Measurements from ENCODE around the gene IFI27L1. TPM values are rescaled to one million over a fixed set of nuclear protein-coding genes. Genes with fewer than 3 reads are reported as not detected.

Gene IFI27L1
- total RNA-seq, result 18.9 TPM

DNA sequence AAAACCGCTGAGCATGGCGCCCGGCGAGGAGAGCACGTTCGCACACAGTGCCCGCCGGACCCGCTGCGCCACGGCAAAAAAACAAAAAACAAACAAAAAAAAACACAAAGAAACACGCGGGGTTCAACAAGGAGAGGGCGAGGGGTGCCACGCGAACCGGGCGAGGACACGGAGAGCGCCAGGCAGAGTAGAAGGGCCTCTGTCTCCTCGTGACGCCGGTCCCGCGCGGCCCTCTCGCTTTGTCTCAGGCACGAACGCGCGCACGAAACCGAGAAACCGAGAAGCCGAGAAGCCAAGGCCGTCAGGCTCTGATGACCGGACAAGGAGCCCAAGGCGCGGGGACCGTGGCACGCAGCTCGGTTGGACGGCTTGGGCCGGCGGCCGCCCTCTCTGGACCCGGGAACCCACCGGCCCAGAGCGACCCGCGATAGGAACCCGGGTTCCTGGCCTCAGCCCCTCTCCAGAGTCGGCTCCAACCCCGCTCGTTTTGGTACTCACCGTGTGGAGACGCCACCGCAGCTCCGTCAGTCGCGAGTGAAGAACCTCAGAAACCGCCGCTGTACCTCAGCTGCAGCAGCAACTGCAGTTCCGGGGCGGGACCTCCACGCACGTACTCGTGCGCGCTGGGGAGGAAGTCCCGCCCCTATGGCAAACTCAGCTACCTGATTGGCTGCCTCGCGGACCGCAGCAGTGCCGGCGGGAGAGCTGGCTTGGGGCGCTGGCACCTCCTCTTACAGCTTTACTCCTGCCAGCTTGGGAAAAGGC, at the start of gene IFI27L1, which contains the start of gene DDX24:
Gene IFI27L1 (plus strand): TSS at position 690 of the 765 bp plus-strand sequence. CDS start 15,628 bp downstream, outside the sequence.
Gene DDX24 (minus strand): TSS at position 582 of the 765 bp plus-strand sequence. CDS start 1,460 bp downstream, outside the sequence.
- Histone ChIP-seq H3K4me1 (peaks cover 51% of the 10 kb centered on the region), H3K4me3 (peak within 1 kb of the TSS; percentile 88 to 94), H3K36me3 (peaks cover 5 to 14% of the 10 kb centered on the region in 2 donors), H3K9me3 (no peaks in the 10 kb centered on the region), H3K27ac (peak within 1 kb of the TSS; percentile 94), H3K27me3 (no peaks in the 10 kb centered on the region)
- peak in 1 of 2 donors; percentile 97 for DNase-seq (ENCODE audit: extremely low spot score in 2 of 2)
- TF ChIP-seq, protein P1, sequence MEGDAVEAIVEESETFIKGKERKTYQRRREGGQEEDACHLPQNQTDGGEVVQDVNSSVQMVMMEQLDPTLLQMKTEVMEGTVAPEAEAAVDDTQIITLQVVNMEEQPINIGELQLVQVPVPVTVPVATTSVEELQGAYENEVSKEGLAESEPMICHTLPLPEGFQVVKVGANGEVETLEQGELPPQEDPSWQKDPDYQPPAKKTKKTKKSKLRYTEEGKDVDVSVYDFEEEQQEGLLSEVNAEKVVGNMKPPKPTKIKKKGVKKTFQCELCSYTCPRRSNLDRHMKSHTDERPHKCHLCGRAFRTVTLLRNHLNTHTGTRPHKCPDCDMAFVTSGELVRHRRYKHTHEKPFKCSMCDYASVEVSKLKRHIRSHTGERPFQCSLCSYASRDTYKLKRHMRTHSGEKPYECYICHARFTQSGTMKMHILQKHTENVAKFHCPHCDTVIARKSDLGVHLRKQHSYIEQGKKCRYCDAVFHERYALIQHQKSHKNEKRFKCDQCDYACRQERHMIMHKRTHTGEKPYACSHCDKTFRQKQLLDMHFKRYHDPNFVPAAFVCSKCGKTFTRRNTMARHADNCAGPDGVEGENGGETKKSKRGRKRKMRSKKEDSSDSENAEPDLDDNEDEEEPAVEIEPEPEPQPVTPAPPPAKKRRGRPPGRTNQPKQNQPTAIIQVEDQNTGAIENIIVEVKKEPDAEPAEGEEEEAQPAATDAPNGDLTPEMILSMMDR (IDR thresholded peaks at IDR 0.05), result peak in 1 of 3 experiments; percentile 22
- TF ChIP-seq POLR2A (IDR thresholded peaks at IDR 0.05) (peak in 1 of 2 donors; percentile 96), POLR2AphosphoS5 (IDR thresholded peaks at IDR 0.05; ENCODE audit: insufficient read depth in 1 of 2, low read depth in 1 of 2) (peak; percentile 92 to 99)
- intact Hi-C loops (cut with DNase I), result no loop called here

- H3K36me3 ChIP-seq, result no peaks in the 10 kb centered on the region
- H3K9me3 ChIP-seq, result no peaks in the 10 kb centered on the region
- H3K4me1 ChIP-seq, result peaks cover 5% of the 10 kb centered on the region
- intact Hi-C loops (cut with DNase I), result no loop called here
- H3K27ac ChIP-seq, result no peak overlapping the region
- no peaks in the 10 kb centered on the region for H3K27me3 ChIP-seq
- no peak for TF ChIP-seq POLR2A (IDR thresholded peaks at IDR 0.05)
- TF ChIP-seq, protein P1 (IDR thresholded peaks at IDR 0.05), result no peak
- no peak for TF ChIP-seq POLR2AphosphoS5 (IDR thresholded peaks at IDR 0.05; ENCODE audit: insufficient read depth in 1 of 2, low read depth in 1 of 2)
- no peak overlapping the region for H3K4me3 ChIP-seq
- DNase-seq (ENCODE audit: extremely low spot score in 2 of 2), result no peak
These were observed 49.2 kb upstream of the IFI27L1 start for GRCh38 chr14:94031883-94032279.

GRCh38 chr14:94034886-94035285, 46.2 kb upstream of the IFI27L1 start:
- no peak overlapping the region for H3K4me3 ChIP-seq
- TF ChIP-seq, protein P1 (IDR thresholded peaks at IDR 0.05), result no peak
- TF ChIP-seq POLR2AphosphoS5 (IDR thresholded peaks at IDR 0.05; ENCODE audit: insufficient read depth in 1 of 2, low read depth in 1 of 2) (no peak), POLR2A (IDR thresholded peaks at IDR 0.05) (no peak)
- H3K27me3 ChIP-seq, result no peaks in the 10 kb centered on the region
- intact Hi-C loops (cut with DNase I), result no loop called here
- no peaks in the 10 kb centered on the region for H3K36me3 ChIP-seq
- no peak overlapping the region for H3K27ac ChIP-seq
- no peaks in the 10 kb centered on the region for H3K9me3 ChIP-seq
- DNase-seq (ENCODE audit: extremely low spot score in 2 of 2), result no peak
- no peaks in the 10 kb centered on the region for H3K4me1 ChIP-seq

GRCh38 chr14:94036313-94037167, 44.6 kb upstream of the IFI27L1 start:
- Histone ChIP-seq H3K27me3 (no peaks in the 10 kb centered on the region), H3K9me3 (no peaks in the 10 kb centered on the region), H3K27ac (no peak overlapping the region), H3K4me3 (no peak overlapping the region), H3K36me3 (no peaks in the 10 kb centered on the region), H3K4me1 (no peaks in the 10 kb centered on the region)
- TF ChIP-seq POLR2A (IDR thresholded peaks at IDR 0.05) (no peak), POLR2AphosphoS5 (IDR thresholded peaks at IDR 0.05; ENCODE audit: insufficient read depth in 1 of 2, low read depth in 1 of 2) (no peak)
- TF ChIP-seq, protein P1 (IDR thresholded peaks at IDR 0.05), result peak; percentile 67 to 81 (median 74)
- DNase-seq (ENCODE audit: extremely low spot score in 2 of 2), result no peak
- intact Hi-C loops (cut with DNase I), result no loop called here

Data from vagina (tissue), 2 donors.